Glomerular endothelial cell (primary cell): Measurements from ENCODE around the gene TNFAIP2. TPM values are rescaled to one million over a fixed set of nuclear protein-coding genes. Genes with fewer than 3 reads are reported as not detected.
"Not testable (repeated sequence)": the region's sequence is repeated elsewhere in the genome, so short reads cannot be mapped to it uniquely, and the experiment has no call there.

ENCODE experiments used
- DNase-seq: peaks from one replicate; pipeline ENCODE4 v3.0.0-alpha.2; 2011; ENCODE audit warnings: low read depth, low spot score; ENCODE audit errors: extremely low read depth
- total RNA-seq: library from RNA; depleted of rRNA; stranded (reverse); fragments of >200 nt; gene quantifications from 2 replicates; pipeline ENCODE4 v1.2.3, GENCODE V29; 2015

Gene TNFAIP2
- total RNA-seq, 1 donor from 2014 or later = 136 TPM

DNA sequence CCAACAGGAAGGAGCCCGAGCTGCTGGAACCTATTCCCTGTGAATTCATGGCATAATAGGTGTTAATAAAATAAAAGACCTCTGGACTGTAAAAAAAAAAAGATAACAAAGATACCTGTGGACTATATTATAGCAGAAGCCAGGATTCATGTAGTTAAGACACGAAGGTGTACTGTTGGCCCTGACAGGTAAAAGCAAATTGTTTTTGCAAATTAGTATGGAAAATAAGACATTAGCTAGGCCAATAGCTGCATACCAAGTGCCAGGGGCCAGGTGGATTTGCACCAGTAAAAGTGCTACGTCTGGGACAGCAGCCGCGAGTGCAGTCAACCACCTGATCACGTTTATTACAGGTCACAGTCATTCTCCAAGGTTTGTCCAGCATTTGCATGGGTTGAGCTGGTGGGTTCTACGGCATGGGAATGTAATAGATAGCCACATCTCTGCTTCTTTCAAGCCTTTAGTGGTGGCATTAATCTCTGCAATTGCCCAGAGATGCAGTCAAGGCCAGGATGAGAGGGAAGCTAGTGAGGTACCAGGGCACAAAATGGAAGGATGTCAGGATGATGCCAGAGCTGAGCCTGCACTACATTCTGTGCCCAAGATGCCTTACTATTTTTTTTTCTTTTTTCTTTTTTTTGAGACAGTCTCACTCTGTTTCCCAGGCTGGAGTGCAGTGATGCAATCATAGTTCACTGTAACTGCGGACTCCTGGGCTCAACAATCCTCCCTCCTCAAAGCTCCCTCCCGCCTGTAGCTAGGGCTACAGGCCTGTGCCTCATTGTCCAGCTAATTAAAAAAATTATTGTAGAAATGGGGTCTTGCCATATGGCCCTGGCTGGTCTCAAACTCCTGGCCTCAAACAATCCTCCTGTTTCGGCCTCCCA, 26.3 kb downstream of the TNFAIP2 start:
- DNase-seq = no peak

DNA sequence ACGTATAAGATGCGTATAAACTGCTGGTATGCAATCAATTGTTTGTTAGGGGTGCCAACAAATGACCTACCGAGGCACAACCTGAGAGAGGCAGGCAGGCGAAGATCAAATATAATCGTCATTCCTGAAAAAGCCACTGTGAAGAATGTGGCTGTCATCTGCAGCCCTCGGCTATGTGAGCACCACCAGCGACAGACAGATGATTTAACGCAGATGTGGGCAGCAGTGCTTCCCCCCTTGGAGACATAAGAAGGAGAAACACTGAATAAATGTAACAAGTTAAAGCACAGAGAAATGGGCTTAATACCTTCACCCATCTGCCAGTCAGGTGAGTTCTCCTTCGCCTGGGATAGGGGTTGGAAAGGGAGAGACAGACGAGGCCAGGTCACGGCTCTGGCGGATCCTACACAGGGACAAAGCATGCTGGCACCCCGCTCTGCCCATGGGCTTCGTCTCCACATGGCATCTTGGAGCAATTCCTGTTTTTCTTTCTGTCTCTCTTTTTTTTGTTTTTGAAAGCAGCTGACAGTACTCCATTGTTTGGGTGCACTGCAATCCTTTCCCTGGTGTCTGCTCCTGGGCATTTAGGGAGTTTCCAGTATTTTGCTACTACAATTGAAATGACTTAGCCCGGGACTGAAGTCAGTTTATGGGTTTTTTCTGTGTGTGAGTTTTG, 28.1 kb downstream of the TNFAIP2 start:
- DNase-seq = no peak

DNA sequence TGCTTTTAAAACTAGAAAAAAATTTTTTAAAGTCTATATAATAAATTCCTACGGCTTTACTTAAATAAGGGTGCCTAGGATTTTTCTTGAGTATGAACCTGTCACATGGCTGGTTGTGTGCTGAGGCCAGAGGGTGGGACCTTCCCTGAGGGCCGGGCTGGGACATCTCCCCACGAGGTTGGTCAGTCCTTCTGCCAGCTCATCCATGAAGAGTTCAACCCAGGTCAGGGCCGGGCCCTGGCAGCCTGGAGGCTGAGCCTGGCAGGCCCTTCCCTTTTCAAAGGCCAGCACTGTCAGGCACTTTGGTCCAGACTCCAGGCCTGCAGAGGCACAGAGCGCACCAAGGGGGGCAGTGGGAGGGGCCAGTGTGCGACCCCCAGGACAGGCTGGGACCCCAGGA, 31.7 kb downstream of the TNFAIP2 start:
- DNase-seq = no peak

GRCh38 chr14:103155416-103155815, 32.2 kb downstream of the TNFAIP2 start:
- not testable (repeated sequence) for DNase-seq

- DNase-seq = no peak
Observed at GRCh38 chr14:103155826-103156394, 32.6 kb downstream of the TNFAIP2 start.

- no peak for DNase-seq
Observed at GRCh38 chr14:103156651-103157378, 33.6 kb downstream of the TNFAIP2 start.

DNA sequence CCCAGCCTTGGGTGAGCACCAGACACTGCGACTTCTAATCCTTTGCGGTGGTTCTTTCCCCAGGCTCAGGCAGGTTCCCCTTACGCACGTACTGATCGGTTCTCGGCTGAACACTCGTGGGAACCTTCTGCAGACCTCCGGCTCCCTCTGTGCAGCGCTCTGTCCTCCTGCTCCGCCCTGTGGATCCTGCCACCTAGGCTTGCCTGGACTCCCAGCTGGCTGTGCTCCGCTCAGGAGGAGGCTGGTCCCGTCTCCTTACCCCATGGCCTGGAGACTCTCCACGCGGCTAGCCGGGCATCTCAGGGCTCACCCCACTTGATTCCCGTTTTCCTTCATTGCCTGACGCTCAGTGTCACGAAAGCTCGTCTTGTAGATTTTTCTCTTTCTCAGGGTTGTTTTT, 34.7 kb downstream of the TNFAIP2 start:
- no peak for DNase-seq

- no peak for DNase-seq
Observed at GRCh38 chr14:103158688-103159087, 35.4 kb downstream of the TNFAIP2 start.

- DNase-seq = no peak
Observed at GRCh38 chr14:103160321-103161053, 37.2 kb downstream of the TNFAIP2 start.

- no peak for DNase-seq
Observed at GRCh38 chr14:103161054-103161397, 37.8 kb downstream of the TNFAIP2 start.

DNA sequence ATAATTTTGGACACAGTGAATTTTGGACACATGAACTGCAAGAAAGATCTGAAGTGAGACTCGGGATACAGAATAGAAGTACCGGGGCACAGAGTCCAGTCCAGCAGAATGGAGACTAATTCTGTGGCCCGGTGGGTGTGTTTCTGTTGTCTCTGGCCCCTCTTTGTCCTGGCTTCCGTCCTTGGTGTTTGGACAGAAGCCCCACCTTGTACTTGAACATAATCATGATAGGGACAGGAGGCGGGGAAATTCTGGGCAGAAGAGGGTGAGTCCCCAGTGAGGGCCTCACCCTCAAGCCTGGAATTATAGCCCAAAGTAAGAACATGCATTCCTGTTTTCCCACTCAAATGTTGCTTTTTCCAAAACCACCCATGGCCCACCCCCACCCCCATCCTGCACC, 39.9 kb downstream of the TNFAIP2 start:
- DNase-seq = no peak

DNA sequence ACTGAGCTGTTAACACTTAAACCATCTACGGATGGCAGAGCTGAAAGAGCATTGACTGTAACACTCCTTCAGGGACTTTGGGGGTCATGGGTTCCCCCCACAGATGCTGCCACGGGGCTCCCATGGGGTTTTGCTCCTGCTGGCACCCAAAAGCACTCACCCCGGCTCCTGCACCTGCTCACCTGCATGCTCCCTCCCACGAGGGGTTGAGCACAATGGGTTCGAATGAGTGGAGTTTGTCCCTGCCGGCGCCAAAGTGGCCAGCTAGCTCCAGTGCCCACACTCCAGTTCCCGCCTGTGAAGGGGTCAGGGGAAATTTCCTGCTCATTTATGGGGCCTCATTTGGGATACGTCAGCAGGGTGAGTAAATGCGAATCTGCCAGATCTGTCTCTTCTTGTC, 40.7 kb downstream of the TNFAIP2 start:
- no peak for DNase-seq

GRCh38 chr14:103164779-103165178, 41.5 kb downstream of the TNFAIP2 start:
- no peak for DNase-seq

- no peak for DNase-seq
Observed at GRCh38 chr14:103165323-103165722, 42.1 kb downstream of the TNFAIP2 start.

- DNase-seq = no peak
Observed at GRCh38 chr14:103169954-103170353, 46.7 kb downstream of the TNFAIP2 start.

DNA sequence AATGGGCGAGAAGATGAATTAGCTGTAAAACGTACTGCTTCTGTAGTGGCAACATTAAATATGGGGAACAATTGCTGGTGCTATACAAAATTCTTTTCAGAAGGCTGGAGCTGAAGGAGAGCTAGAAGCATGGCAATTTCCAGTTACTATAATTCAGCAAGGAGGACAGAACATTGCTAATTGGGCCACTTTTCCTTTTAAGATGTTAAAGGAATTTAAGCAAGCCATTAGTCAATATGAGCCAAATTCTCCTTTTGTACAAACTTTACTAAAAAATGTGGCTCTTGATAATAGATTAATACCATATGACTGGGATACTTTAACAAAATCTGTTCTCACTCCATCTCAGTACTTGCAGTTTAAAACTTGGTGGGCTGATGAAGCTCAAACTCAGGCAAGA, 47.9 kb downstream of the TNFAIP2 start:
- DNase-seq = not testable (repeated sequence)

GRCh38 chr14:103172921-103173320, 49.7 kb downstream of the TNFAIP2 start:
- no peak for DNase-seq

- not testable (repeated sequence) for DNase-seq
Observed at GRCh38 chr14:103173887-103174286, 50.6 kb downstream of the TNFAIP2 start.

GRCh38 chr14:103176176-103176575, 52.9 kb downstream of the TNFAIP2 start:
- not testable (repeated sequence) for DNase-seq

DNA sequence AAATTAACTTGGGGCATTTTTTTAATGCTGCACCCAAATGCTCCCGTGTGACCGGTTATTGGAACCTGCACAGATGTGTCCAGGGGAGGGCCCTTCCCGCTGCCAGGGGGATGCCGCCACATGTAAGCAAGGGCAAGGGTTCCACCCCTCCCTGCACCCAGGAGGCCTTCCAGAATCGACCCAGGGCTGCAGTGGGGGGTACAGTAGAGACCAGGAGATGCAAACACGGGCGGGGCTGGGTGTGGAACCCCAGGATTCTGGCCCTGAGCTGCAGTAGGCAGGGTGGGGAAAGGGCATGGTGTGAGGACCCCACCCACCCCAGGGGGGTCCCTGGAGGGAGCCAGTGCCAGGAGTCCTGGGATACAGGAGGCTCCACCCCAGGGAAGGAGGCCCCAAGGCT, 54.1 kb downstream of the TNFAIP2 start:
- DNase-seq = no peak
